ENCODE results near the gene IL21.
"Not testable (repeated sequence)": the region's sequence is repeated elsewhere in the genome, so short reads cannot be mapped to it uniquely, and the experiment has no call there.

IL21 gene

GRCh38 chr4:122577808-122578781 lies 42.8 kb downstream of the IL21 start:
- H3K4me3 ChIP-seq (ENCODE audit: low read depth, low read length): no peak overlapping the region
- TF ChIP-seq CTCF (IDR thresholded peaks at IDR 0.05; ENCODE audit: low read depth, low read length): peak; percentile 65

GRCh38 chr4:122577189-122577553 lies 43.7 kb downstream of the IL21 start:
- no peak overlapping the region for H3K4me3 ChIP-seq (ENCODE audit: low read depth, low read length)
- 0 out of 2 replicates have a peak, but pooled peaks have one; percentile 2 for TF ChIP-seq CTCF (IDR thresholded peaks at IDR 0.05; ENCODE audit: low read depth, low read length)

GRCh38 chr4:122576261-122577188 lies 44.3 kb downstream of the IL21 start:
- peak; percentile 11; the same call in 1 of the 2 replicates for TF ChIP-seq CTCF (IDR thresholded peaks at IDR 0.05; ENCODE audit: low read depth, low read length)
- no peak overlapping the region for H3K4me3 ChIP-seq (ENCODE audit: low read depth, low read length)

GRCh38 chr4:122574347-122574746 lies 46.5 kb downstream of the IL21 start:
- H3K4me3 ChIP-seq (ENCODE audit: low read depth, low read length): not testable (repeated sequence)

GRCh38 chr4:122562449-122562848 lies 58.4 kb downstream of the IL21 start:
- TF ChIP-seq CTCF (IDR thresholded peaks at IDR 0.05; ENCODE audit: low read depth, low read length): no peak
- H3K4me3 ChIP-seq (ENCODE audit: low read depth, low read length): no peak overlapping the region

Measured in WI38 (cell line).